Measurements from ENCODE around the gene PLXNB1.

PLXNB1 gene

GRCh38 chr3:48356419-48356818 is 73.5 kb downstream of the PLXNB1 start:
- DNase-seq = no peak

DNA sequence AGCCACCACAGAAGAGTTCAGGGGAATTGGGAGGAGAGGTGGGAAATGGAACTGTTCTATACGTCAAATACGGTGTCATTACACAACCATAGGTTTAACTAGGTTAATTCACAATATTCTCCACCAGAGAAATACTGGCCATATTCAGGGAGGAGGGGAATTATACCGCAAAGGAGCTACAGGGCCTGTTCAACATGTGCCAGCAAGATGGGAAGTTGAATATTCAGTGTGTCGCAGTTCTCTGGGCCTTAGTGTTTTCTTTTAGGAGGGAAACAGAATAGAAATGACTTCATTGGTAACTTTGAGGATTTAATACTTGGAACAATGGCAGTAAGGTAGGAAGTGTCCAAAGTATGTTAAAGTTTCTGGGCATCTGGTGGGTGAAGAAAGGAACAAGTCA is 75.9 kb downstream of the PLXNB1 start:
- DNase-seq = no peak

All from RPMI8226 (cell line).